Measurements from ENCODE around the gene ADPRHL1. TPM values are rescaled to one million over a fixed set of nuclear protein-coding genes. Genes with fewer than 3 reads are reported as not detected.

The ADPRHL1 gene
- total and polyA plus RNA-seq, 12 donors, result 163 to 939 (median 656) TPM

DNA sequence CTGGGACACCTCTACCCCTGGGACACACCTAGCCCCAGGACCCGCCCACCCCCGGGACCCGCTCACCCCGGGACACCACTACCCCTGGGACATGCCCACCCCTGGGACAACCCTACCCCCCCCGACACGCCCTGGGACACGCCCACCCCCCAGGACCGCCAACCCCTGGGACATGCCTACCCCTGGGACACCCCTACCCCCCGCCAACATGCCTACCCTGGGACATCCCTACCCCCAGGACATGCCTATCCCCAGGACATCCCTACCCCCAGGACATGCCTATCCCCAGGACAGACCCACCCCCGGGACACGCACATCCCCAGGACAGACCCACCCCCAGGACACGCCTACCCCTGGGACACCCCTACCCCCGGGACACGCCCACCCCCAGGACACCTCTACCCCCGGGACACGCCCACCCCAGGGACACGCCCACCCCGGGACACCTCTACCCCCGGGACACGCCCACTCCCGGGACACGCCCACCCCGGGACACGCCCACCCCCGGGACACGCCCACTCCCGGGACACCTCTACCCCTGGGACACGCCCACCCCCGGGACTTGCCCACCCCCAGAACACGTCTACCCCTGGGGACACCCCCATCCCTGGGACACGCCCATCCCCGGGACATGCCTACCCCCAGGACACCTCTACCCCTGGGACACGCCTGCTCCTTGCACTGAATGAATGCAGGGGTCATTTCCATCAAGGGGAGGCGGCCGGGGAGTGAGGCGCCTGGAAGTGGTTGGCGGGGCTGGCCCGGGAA is 32.3 kb downstream of the ADPRHL1 start:
- peak in 6 of 8 donors; percentile 15 to 43 (median 30) for ATAC-seq
- WGBS, 2 donors, result 77% methylated on average over 32 to 36 of the region's 38 CpGs
- DNase-seq, result no peak

DNA sequence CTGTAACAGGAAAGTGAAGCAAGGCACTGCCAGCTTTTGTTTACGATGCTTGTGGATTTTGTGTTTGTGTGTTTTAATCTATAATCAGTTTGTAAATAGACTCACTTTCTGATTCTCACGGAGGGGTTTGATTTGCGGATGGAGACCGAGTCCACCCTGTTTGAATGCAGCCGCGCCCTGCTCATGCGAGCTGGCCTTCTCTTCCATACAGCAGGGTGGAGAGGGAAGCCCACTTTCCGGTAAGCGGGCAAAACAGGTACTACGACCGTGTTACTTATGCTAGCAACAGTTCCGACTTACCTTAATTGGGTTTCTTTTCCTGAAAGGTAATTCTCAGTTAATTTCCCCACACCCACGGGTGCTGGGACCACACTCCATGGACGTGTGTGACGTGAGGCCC is 33.1 kb downstream of the ADPRHL1 start:
- intact Hi-C loops (cut with DNase I), result no loop called here
- DNase-seq, result no peak
- Histone ChIP-seq H3K4me3 (no peak overlapping the region), H3K9me3 (no peaks in the 10 kb centered on the region), H3K27me3 (no peaks in the 10 kb centered on the region), H3K4me1 (peaks cover 0 to 2% (median 0%) of the 10 kb centered on the region in 9 donors), H3K36me3 (peaks cover 0 to 53% (median 3%) of the 10 kb centered on the region in 9 donors), H3K27ac (no peak overlapping the region)
- ATAC-seq, result no peak
- 94 to 97% methylated on average over 15 of the region's 15 CpGs for WGBS, 2 donors
- TF ChIP-seq, protein P1, sequence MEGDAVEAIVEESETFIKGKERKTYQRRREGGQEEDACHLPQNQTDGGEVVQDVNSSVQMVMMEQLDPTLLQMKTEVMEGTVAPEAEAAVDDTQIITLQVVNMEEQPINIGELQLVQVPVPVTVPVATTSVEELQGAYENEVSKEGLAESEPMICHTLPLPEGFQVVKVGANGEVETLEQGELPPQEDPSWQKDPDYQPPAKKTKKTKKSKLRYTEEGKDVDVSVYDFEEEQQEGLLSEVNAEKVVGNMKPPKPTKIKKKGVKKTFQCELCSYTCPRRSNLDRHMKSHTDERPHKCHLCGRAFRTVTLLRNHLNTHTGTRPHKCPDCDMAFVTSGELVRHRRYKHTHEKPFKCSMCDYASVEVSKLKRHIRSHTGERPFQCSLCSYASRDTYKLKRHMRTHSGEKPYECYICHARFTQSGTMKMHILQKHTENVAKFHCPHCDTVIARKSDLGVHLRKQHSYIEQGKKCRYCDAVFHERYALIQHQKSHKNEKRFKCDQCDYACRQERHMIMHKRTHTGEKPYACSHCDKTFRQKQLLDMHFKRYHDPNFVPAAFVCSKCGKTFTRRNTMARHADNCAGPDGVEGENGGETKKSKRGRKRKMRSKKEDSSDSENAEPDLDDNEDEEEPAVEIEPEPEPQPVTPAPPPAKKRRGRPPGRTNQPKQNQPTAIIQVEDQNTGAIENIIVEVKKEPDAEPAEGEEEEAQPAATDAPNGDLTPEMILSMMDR (IDR thresholded peaks at IDR 0.05), result no peak

More for the DNA sequence above, 32.3 kb downstream of the ADPRHL1 start:
- Histone ChIP-seq H3K36me3 (peaks cover 0 to 56% (median 3%) of the 10 kb centered on the region in 9 donors), H3K9me3 (no peaks in the 10 kb centered on the region), H3K27ac (no peak overlapping the region), H3K4me3 (no peak overlapping the region), H3K4me1 (no peaks in the 10 kb centered on the region), H3K27me3 (no peaks in the 10 kb centered on the region)
- intact Hi-C loops (cut with DNase I), result no loop called here
- TF ChIP-seq, protein P1 (IDR thresholded peaks at IDR 0.05), result no peak

DNA sequence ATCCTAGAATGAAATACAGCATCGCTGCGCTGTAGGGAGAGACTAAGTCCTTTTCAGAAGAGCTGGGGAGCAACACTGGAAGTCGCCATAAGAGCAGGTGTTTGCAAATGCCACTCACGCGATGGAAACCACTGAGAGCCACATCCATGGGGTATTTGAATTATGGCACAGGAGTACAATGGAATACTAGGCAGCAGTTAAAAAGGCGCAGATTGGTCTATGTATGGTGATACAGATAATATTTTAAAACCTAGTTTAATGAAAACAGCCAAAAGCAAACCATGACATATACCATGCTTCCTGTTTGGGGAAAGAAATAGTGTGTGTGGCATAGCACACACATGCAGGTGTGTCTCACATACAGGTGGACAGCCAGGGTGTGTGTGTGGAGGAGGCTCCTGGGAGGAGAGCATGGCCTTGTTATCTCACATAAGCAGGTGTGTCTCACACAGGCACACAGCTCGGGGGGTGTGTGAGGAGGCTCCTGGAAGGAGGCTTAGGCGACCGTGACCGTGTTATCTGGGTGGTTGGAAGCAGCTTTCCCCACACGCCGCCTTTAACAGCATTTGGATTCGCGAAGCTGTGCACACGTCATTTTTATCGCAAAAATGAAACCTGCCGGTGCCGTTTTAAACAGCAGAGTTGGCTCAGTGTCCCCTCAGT is 33.6 kb downstream of the ADPRHL1 start:
- no peaks in the 10 kb centered on the region for H3K9me3 ChIP-seq
- H3K36me3 ChIP-seq, result peaks cover 0 to 49% (median 3%) of the 10 kb centered on the region in 9 donors
- no peaks in the 10 kb centered on the region for H3K27me3 ChIP-seq
- H3K27ac ChIP-seq, result no peak overlapping the region
- DNase-seq, result no peak
- peaks cover 0 to 7% (median 0%) of the 10 kb centered on the region in 9 donors for H3K4me1 ChIP-seq
- TF ChIP-seq, protein P1 (IDR thresholded peaks at IDR 0.05), result no peak
- WGBS, 2 donors, result 93 to 95% methylated on average over 18 of the region's 18 CpGs
- no peak for ATAC-seq
- intact Hi-C loops (cut with DNase I), result no loop called here
- no peak overlapping the region for H3K4me3 ChIP-seq

DNA sequence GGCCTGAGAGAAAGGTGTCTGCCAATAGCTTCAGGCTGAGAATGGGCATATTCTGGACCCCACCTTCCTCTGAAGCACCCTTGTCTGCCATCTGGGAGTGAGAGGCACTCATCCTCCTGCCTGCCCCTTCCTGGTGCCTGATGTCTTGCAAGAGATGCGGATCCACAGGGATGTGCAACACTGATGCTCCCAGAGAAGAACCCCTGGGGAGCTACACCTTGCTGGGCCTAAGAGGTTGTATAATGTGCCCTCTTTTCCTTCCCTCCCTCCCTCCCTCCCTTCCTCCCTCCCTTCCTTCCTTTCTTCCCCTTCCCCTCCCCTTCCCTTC is 34.6 kb downstream of the ADPRHL1 start:
- TF ChIP-seq, protein P1 (IDR thresholded peaks at IDR 0.05), result no peak
- Histone ChIP-seq H3K9me3 (no peaks in the 10 kb centered on the region), H3K36me3 (peaks cover 0 to 40% (median 3%) of the 10 kb centered on the region in 9 donors), H3K4me1 (peaks cover 0 to 16% (median 8%) of the 10 kb centered on the region in 9 donors), H3K27me3 (no peaks in the 10 kb centered on the region), H3K4me3 (no peak overlapping the region), H3K27ac (no peak overlapping the region)
- no peak for DNase-seq
- 89 to 95% methylated on average over 1 of the region's 1 CpG for WGBS, 2 donors
- intact Hi-C loops (cut with DNase I), result no loop called here
- no peak for ATAC-seq
